ENCODE data around the gene COLEC12.
"Not testable (repeated sequence)": the region's sequence is repeated elsewhere in the genome, so short reads cannot be mapped to it uniquely, and the experiment has no call there.

The COLEC12 gene

GRCh38 chr18:323253-323622 is 177.3 kb downstream of the COLEC12 start:
- no peak for DNase-seq (ENCODE audit: low read depth)

- no peak for DNase-seq (ENCODE audit: low read depth)
These were observed 178.5 kb downstream of the COLEC12 start for GRCh38 chr18:321865-322467.

- DNase-seq (ENCODE audit: low read depth): no peak
These were observed 180.3 kb downstream of the COLEC12 start for GRCh38 chr18:320155-320554.

DNA sequence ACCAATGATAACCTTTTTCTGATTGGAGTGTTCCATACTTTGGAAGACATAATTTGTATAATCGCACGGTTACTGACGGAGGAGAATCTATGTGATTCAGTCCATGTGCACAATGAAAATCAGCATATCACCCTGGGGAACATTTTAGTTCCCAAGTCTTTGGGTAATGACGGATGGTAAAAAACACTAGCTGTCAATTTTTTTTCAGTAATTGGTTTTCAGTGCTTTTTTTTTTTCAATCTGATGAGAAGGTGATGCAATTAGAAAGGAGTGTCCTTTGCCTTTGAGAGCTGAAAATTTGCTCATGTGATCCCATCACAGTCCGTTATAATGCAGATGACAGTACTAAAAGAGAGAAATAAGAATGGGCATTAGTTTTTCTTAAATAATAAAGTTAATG is 180.8 kb downstream of the COLEC12 start:
- DNase-seq (ENCODE audit: low read depth): no peak

- no peak for DNase-seq (ENCODE audit: low read depth)
These were observed 181.7 kb downstream of the COLEC12 start for GRCh38 chr18:318791-319291.

DNA sequence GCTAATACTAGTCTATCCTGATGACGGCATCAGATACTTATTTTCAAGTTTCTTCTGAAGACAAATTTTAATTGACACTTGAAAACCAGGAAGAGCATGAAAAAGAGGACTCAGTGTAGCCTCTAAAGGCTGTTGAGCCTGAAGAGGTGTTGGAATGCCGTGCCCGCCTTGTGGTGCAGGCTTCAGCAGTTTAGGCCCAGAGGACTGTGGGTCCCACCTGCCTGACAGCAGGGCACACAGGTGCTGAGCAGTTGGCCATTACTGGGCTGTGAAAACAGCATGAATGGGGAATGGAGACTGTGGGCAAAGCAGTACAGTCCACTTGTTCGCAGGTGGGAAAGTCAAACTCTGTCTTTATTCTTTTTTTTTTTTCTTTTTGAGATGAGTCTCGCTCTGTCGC is 182.9 kb downstream of the COLEC12 start:
- no peak for DNase-seq (ENCODE audit: low read depth)

- no peak for DNase-seq (ENCODE audit: low read depth)
These were observed 184.1 kb downstream of the COLEC12 start for GRCh38 chr18:316393-316792.

GRCh38 chr18:313931-314330 is 186.6 kb downstream of the COLEC12 start:
- no peak for DNase-seq (ENCODE audit: low read depth)

DNA sequence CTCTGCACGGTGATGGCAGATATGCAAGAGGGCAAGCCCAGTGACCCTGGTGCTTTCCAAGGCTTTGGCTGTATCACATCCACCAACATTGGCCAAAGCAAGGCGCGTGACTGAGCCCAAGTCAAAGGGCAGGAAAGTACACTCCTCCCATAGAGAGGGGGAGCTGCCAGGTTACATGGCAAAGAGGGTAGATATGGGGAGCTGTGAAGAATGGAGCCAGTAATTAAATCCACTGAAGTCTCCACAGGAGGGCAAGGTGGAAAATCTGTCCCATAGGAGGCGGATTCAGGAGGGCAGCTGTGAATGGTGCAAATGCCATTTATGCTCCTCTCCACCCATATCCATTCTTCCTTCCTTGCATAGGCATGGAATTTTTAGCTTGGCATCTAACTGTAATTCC is 188.1 kb downstream of the COLEC12 start:
- DNase-seq (ENCODE audit: low read depth): no peak

- DNase-seq (ENCODE audit: low read depth): no peak
These were observed 190.5 kb downstream of the COLEC12 start for GRCh38 chr18:310042-310441.

- DNase-seq (ENCODE audit: low read depth): not testable (repeated sequence)
These were observed 192.4 kb downstream of the COLEC12 start for GRCh38 chr18:308086-308485.

- no peak for DNase-seq (ENCODE audit: low read depth)
These were observed 193.8 kb downstream of the COLEC12 start for GRCh38 chr18:306608-307255.

GRCh38 chr18:305003-305501 is 195.4 kb downstream of the COLEC12 start:
- no peak for DNase-seq (ENCODE audit: low read depth)

DNA sequence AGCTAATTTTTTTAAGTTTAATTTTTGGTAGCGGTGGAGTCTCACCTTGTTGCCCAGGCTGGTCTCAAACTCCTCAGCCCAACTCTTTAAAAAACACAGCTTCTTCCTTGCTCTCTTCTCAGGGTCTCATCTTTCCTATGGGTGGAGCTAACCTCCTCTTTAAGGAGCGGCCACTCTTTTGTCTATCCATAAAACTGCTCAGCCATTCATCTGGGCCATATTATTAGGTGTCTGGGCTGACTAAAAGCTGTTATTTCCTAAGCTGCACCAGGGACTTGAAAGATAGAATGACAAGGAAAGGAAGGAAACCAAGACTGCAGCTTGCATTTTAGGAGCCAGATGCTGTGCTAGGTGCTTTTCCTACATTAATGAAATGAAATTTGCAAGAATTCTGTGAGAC is 196.9 kb downstream of the COLEC12 start:
- no peak for DNase-seq (ENCODE audit: low read depth)

- DNase-seq (ENCODE audit: low read depth): no peak
These were observed 197.5 kb downstream of the COLEC12 start for GRCh38 chr18:303011-303410.

DNA sequence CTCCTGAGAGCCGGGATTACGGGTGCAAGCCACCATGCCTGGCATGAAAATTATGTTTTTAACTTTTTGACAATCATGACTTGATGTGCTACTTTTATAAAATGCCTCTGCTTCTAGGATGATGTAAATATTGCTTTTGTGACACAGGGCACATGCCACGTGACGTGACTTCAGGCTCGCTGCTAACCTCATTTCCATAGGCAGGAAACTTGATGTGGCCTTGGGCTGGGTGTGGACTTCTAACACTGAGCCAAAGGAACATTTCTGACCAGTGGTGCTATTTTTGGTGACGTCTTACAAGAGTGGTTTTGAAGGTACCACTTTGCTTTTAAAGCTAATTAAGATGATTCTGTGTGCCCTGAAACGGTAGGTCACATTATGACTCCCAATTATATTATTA is 198.4 kb downstream of the COLEC12 start:
- DNase-seq (ENCODE audit: low read depth): no peak

- no peak for DNase-seq (ENCODE audit: low read depth)
These were observed 202.6 kb downstream of the COLEC12 start for GRCh38 chr18:297936-298335.

DNA sequence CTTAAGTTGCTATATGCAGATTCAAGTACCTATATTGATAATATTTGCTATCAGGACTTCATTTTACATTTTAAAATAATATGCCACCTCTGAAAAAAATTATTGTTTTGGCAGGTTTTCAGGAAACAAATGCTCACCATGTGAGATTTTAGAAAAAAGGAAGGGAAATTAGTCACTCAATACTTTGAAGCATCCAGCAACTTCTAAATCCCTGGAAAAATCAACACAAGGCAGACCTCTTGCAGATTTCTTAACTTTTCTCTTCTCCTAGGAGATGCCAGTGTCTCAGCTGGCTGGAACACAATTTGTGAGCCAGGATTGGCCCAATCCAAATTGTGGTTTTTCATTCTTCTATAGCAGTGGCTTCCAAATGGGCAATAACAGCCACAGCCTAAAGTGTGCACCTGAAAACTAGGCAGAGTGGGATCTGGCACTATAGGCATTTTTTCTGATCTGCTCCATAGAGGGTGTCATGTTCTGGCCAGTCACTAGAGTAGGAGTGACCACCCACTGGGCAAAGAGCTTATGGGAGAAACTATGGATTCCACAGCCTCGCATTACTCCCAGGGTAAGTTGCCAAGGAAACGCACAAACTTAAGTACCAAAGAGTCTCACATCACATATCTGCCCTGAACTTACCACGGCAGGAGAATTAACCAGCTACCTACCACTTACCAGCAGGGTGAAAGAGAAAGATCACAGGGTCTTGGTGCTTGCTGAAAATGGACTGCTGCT is 204.6 kb downstream of the COLEC12 start:
- no peak for DNase-seq (ENCODE audit: low read depth)

- no peak for DNase-seq (ENCODE audit: low read depth)
These were observed 205.9 kb downstream of the COLEC12 start for GRCh38 chr18:294566-294965.

GRCh38 chr18:293536-293935 is 207.0 kb downstream of the COLEC12 start:
- DNase-seq (ENCODE audit: low read depth): no peak

DNA sequence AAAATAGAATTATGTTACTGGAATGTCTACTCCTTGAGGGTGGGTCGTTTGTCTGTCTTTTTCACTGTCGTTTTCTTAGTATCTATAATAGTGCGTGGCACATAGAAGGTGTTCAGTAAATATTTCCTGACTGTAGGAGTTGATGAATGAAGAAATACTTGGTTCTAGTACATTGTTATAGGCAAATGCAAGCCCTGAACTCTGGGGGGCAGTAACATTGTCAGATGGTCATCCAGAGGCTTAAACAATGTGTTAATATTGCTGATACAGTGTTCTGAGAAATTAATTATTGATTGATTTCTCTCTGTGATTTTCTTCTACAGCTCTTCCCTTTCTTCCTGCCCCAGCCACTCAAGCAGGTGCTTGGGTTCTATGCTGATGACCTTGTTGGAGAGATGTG is 208.2 kb downstream of the COLEC12 start:
- no peak for DNase-seq (ENCODE audit: low read depth)

DNA sequence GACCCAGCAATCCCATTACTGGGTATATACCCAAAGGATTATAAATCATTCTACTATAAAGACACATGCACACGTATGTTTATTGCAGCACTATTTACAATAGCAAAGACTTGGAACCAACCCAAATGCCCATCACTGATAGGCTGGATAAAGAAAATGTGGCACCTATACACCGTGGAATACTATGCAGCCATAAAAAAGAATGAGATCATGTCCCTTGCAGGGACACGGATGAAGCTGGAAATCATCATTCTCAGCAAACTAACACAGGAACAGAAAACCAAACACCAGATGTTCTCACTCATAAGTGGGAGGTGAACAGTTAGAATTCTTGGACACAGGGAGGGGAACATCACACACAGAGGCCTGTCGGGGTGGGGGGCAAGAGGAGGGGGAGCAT is 210.5 kb downstream of the COLEC12 start:
- not testable (repeated sequence) for DNase-seq (ENCODE audit: low read depth)

DNA sequence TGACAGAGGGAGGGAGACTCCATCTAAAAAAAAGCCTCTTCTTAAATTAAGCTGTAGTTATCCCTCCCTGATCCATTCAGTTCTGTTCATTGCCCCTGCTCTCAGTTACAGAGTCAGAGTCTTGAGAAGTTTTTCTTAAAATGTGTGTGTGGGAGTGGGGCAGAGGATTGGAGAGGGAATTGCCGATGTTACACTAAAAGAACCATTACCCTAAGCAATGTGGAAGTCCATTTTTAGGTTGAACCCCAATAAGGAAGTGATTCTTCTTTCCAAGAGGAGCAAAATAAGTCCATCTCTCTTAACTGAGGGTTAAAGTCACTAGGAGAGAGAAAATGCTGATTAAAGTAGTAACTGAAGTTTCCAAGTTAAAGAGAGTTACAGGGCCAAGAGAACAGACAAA is 211.5 kb downstream of the COLEC12 start:
- DNase-seq (ENCODE audit: low read depth): no peak

Measured in stimulated activated CD8-positive, alpha-beta memory T cell treated with anti-CD3 and anti-CD28 coated beads, Interleukin-7, amount 100 ng/mL, for 24 hours (primary cell).